ENCODE results near the gene GFER. TPM values are rescaled to one million over a fixed set of nuclear protein-coding genes. Genes with fewer than 3 reads are reported as not detected.
"Not testable (repeated sequence)": the region's sequence is repeated elsewhere in the genome, so short reads cannot be mapped to it uniquely, and the experiment has no call there.

Gene GFER
- total RNA-seq, 1 experiment from 2014 or later, result 58.5 TPM

- H3K4me3 Mint-ChIP-seq; H3K27me3 Mint-ChIP-seq (ENCODE audit: low read depth); H3K9me3 Mint-ChIP-seq; ATAC-seq; DNase-seq (ENCODE audit: low spot score); H3K27ac Mint-ChIP-seq: not testable (repeated sequence)
- H3K4me1 Mint-ChIP-seq, result peaks cover 27% of the 10 kb centered on the region
- CTCF ChIA-PET, result interaction anchor here (0.9 to 1.8 kb wide), 3 partner anchors 17 to 46 kb away, joined by 3 to 5 read pairs (median 4); no protein-coding TSS in a partner anchor
- peaks cover 21% of the 10 kb centered on the region for H3K36me3 Mint-ChIP-seq
- POLR2A ChIA-PET, result interaction anchor here (0.6 kb wide), 1 partner anchor 54 kb away, joined by 3 read pairs; no protein-coding TSS in a partner anchor
Observed at GRCh38 chr16:1958143-1958491, 25.9 kb upstream of the GFER start.

GRCh38 chr16:1958715-1959268 is 25.2 kb upstream of the GFER start:
- CTCF ChIA-PET, result interaction anchor here (0.8 to 1.8 kb wide), 4 partner anchors 13 to 182 kb away, joined by 3 to 5 read pairs (median 4); no protein-coding TSS in a partner anchor

More at GRCh38 chr16:1958715-1959268, 25.2 kb upstream of the GFER start:
- POLR2A ChIA-PET, result interaction anchor here (1.1 kb wide), 1 partner anchor 15 kb away, joined by 3 read pairs; no protein-coding TSS in a partner anchor
- H3K27ac Mint-ChIP-seq, result no peak overlapping the region
- H3K9me3 Mint-ChIP-seq, result no peaks in the 10 kb centered on the region
- H3K36me3 Mint-ChIP-seq, result peaks cover 28% of the 10 kb centered on the region
- H3K27me3 Mint-ChIP-seq (ENCODE audit: low read depth), result peaks cover 6% of the 10 kb centered on the region
- H3K4me3 Mint-ChIP-seq, result peak overlapping the region; percentile 93
- peaks cover 33% of the 10 kb centered on the region for H3K4me1 Mint-ChIP-seq
- ATAC-seq, result peak; percentile 0; the same call in 1 of the 2 replicates
- TF ChIP-seq ESRRA (CRISPR knock-in tag; IDR thresholded peaks at IDR 0.05; ENCODE audit: borderline replicate concordance) (no peak), AR (CRISPR knock-in tag; IDR thresholded peaks at IDR 0.05) (no peak), SOX15 (CRISPR knock-in tag; IDR thresholded peaks at IDR 0.05) (no peak), ARID4B (CRISPR knock-in tag; IDR thresholded peaks at IDR 0.05; ENCODE audit: borderline replicate concordance) (no peak), CBFB (CRISPR knock-in tag; IDR thresholded peaks at IDR 0.05; ENCODE audit: low read depth) (no peak), ATF1 (CRISPR knock-in tag; IDR thresholded peaks at IDR 0.05) (no peak), FOXJ3 (CRISPR knock-in tag; IDR thresholded peaks at IDR 0.05; ENCODE audit: borderline replicate concordance) (no peak), NFYB (CRISPR knock-in tag; conservative IDR thresholded peaks at IDR 0.05; ENCODE audit: low read depth) (no peak), ZNF232 (CRISPR knock-in tag; IDR thresholded peaks at IDR 0.05) (no peak), ETV6 (CRISPR knock-in tag; IDR thresholded peaks at IDR 0.05) (no peak), IRF2 (CRISPR knock-in tag; IDR thresholded peaks at IDR 0.05; ENCODE audit: borderline replicate concordance, low read depth) (no peak)
- no peak for DNase-seq (ENCODE audit: low spot score)
